Immature natural killer cell (primary cell): ENCODE measurements around the gene RASGRP1. TPM values are rescaled to one million over a fixed set of nuclear protein-coding genes. Genes with fewer than 3 reads are reported as not detected.

Experiments used
- DNase-seq, 3 donors: peaks; one replicate each; pipeline ENCODE4 v3.0.0; 2022; ENCODE audit warnings: mixed read lengths in 1 of 3
- H3K27ac Mint-ChIP-seq, 6 donors: one replicate each; pipeline ENCODE4 v1.8.0; 2020; ENCODE audit warnings: mixed read lengths in 6 of 6, mild to moderate bottlenecking in 5 of 6, inconsistent platforms in 4 of 6, moderate library complexity in 3 of 6
- H3K27me3 Mint-ChIP-seq, 3 donors: one replicate each; pipeline ENCODE4 v1.8.0; 2020 to 2021; ENCODE audit warnings: low read depth in 3 of 3, mild to moderate bottlenecking in 3 of 3, mixed read lengths in 3 of 3, moderate library complexity in 3 of 3, inconsistent platforms in 1 of 3
- H3K36me3 Mint-ChIP-seq, 3 donors: one replicate each; pipeline ENCODE4 v1.8.0; 2020; ENCODE audit warnings: mixed read lengths in 3 of 3, inconsistent platforms in 2 of 3, mild to moderate bottlenecking in 2 of 3
- H3K4me1 Mint-ChIP-seq, 2 donors: one replicate each; pipeline ENCODE4 v1.8.0; 2020; ENCODE audit warnings: inconsistent platforms in 2 of 2, mild to moderate bottlenecking in 2 of 2, mixed read lengths in 2 of 2, moderate library complexity in 1 of 2
- H3K4me3 Mint-ChIP-seq, 5 donors: one replicate each; pipeline ENCODE4 v1.8.0; 2020; ENCODE audit warnings: mild to moderate bottlenecking in 5 of 5, mixed read lengths in 5 of 5, inconsistent platforms in 3 of 5, moderate library complexity in 3 of 5
- H3K9me3 Mint-ChIP-seq, 6 donors: one replicate each; pipeline ENCODE4 v1.8.0; 2020; ENCODE audit warnings: mild to moderate bottlenecking in 6 of 6, mixed read lengths in 6 of 6, inconsistent platforms in 4 of 6, moderate library complexity in 3 of 6
- polyA plus RNA-seq, 3 donors: library from polyadenylated mRNA; unstranded; fragments of 300-500 nt; fragmentation: Illumina TruSeq; gene quantifications; one replicate each; pipeline ENCODE4 v1.2.3, GENCODE V29; 2021

RASGRP1 gene
- polyA plus RNA-seq, 3 donors from 2014 or later: 21.9 to 63.9 (median 22.7) TPM

DNA sequence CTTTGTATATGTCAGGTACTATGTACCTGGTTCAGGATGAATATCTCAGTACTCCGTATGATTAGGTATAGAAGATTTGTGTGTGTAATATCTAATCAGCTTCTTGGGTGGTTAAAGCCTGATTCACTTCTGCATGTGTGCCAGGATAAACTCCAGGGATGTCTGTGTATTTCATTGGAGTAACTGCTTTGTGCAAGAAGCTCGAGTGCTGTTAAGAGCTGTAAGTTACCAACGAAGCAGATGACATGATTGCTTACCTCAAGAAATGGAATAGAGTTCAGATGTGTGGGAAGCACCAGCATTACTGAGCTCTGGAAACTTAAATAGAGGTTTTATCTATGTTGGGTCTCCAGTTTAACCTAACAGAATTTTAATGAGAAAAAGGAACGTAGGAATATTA is 87.0 kb downstream of the RASGRP1 start:
- Mint-ChIP-seq H3K36me3 (peaks cover 0 to 18% (median 16%) of the 10 kb centered on the region in 3 donors), H3K27me3 (peaks cover 0 to 2% (median 0%) of the 10 kb centered on the region in 3 donors), H3K27ac (no peak overlapping the region), H3K4me1 (peaks cover 17 to 18% of the 10 kb centered on the region in 2 donors), H3K4me3 (no peak overlapping the region), H3K9me3 (no peaks in the 10 kb centered on the region)
- DNase-seq: no peak

DNA sequence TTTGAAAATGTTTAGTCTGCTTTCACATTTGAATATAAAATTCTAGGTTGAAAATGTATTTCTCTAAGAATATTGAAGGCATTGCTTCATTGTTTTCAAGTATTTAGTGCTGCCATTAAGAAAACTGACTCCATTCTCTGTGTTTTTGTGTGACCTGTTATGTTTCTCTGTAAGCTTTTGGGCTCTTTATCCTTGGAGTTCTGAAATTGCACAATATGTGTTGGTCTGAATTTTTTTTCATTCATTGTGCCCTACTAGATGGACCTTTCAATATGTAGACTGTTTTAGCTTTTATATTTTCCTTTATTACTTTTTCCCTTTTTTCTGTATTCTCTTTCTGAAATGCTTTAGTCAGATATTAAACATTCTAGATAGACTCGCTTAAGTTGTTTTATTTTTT is 88.5 kb downstream of the RASGRP1 start:
- H3K4me1 Mint-ChIP-seq: peaks cover 2 to 3% of the 10 kb centered on the region in 2 donors
- H3K9me3 Mint-ChIP-seq: no peaks in the 10 kb centered on the region
- no peaks in the 10 kb centered on the region for H3K27me3 Mint-ChIP-seq

DNA sequence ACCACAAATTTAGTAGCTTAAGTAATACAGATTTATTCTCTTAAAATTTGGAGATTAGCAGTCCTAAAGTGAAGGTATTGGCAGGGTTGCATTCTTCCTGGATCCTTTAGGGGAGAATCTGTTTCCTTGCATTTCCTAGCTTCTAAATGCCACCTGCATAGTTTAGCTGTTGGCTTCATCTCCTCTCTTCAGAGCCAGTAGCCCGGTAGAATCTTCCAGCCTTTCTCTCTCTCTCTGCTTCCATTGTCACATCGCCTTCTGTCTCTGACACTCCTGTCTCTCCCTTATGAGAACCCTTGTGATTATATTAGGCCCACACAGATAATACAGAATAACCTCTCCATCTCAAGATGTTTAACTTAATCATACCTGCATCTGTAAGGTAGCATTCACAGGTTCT is 89.3 kb downstream of the RASGRP1 start:
- Mint-ChIP-seq H3K27me3 (no peaks in the 10 kb centered on the region), H3K4me3 (no peak overlapping the region), H3K36me3 (peaks cover 0 to 19% (median 18%) of the 10 kb centered on the region in 3 donors), H3K4me1 (peaks cover 0 to 2% of the 10 kb centered on the region in 2 donors), H3K27ac (peak overlapping the region in 2 of 6 donors; percentile 35 to 67), H3K9me3 (no peaks in the 10 kb centered on the region)
- DNase-seq: no peak

More for the DNA sequence above, 88.5 kb downstream of the RASGRP1 start:
- Mint-ChIP-seq H3K36me3 (peaks cover 0 to 19% (median 18%) of the 10 kb centered on the region in 3 donors), H3K27ac (peak overlapping the region in 1 of 6 donors; percentile 65), H3K4me3 (no peak overlapping the region)
- DNase-seq: no peak

DNA sequence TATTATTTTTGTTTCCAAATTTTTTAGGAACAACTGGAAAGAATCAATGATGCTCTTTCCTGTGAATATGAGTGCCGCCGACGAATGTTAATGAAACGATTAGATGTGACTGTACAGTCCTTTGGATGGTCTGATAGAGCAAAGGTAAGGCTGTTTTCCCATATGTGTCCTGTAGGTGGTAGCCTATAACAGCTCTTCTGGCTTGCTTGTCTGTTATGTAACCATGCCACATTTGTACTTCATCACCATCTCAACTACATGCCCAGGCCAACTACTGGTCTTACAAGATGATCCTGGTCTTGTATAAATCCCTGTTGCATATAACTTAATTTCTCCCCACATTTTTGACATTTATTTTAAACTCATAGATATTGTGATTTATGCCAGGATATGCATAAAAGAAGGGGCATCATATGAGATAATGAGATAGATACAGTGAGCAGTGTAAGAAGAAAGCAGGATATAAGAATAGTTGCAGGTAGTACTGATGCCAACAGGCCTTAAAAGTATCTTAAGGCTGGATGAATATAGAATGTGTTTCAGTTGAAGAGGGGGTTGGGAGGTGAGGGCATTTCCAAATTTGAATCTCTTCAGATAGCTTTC is 90.4 kb downstream of the RASGRP1 start:
- no peaks in the 10 kb centered on the region for H3K27me3 Mint-ChIP-seq
- H3K27ac Mint-ChIP-seq: peak overlapping the region in 4 of 6 donors; percentile 2 to 54 (median 37)
- H3K9me3 Mint-ChIP-seq: no peaks in the 10 kb centered on the region
- DNase-seq: peak; percentile 39 to 63 (median 56)
- H3K4me3 Mint-ChIP-seq: no peak overlapping the region
- peaks cover 0 to 2% of the 10 kb centered on the region in 2 donors for H3K4me1 Mint-ChIP-seq
- H3K36me3 Mint-ChIP-seq: peaks cover 0 to 19% (median 18%) of the 10 kb centered on the region in 3 donors

DNA sequence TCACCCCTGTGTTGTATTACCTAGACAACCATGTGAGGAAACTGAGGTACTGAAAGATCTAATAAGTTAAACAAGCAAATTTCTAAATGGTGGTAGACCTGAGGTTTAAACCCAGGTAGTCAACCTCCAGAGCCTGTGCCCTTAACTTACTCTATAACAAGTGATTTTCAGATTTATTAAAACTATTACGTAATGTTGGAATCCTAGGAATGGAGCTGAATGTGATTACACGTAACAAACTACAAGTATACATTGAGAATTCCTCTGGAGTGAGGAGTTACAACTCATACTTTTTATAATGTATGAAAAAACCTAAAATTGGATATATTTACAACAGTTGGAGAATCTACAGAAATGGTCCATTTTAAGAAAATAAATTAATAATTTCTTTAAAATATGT is 92.6 kb downstream of the RASGRP1 start:
- Mint-ChIP-seq H3K27me3 (peaks cover 0 to 3% (median 0%) of the 10 kb centered on the region in 3 donors), H3K4me3 (no peak overlapping the region), H3K4me1 (peaks cover 0 to 2% of the 10 kb centered on the region in 2 donors), H3K27ac (no peak overlapping the region), H3K36me3 (peaks cover 0 to 19% (median 15%) of the 10 kb centered on the region in 3 donors), H3K9me3 (no peaks in the 10 kb centered on the region)
- no peak for DNase-seq

DNA sequence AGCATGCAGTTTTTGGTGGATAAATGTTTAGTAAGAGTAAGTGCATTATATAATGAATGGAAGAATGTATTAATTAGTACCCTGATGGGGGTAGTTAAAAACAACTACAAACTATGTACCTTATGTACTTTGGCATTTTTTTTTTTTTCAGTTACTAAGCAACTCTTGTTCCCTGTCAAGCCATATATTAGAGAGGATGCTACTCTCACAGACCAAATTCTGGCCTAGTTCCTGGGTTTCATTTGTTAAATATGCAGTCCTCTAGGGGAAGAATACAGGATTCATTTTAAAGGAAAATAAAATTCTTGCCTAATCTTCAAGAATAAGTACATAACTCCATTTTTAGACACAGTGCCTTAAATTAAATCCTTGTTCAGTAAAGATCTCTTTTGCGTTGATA is 93.8 kb downstream of the RASGRP1 start:
- Mint-ChIP-seq H3K4me1 (peaks cover 0 to 2% of the 10 kb centered on the region in 2 donors), H3K27ac (no peak overlapping the region), H3K9me3 (no peaks in the 10 kb centered on the region), H3K27me3 (peaks cover 0 to 3% (median 0%) of the 10 kb centered on the region in 3 donors), H3K36me3 (peaks cover 0 to 17% (median 10%) of the 10 kb centered on the region in 3 donors), H3K4me3 (no peak overlapping the region)
- DNase-seq: no peak

DNA sequence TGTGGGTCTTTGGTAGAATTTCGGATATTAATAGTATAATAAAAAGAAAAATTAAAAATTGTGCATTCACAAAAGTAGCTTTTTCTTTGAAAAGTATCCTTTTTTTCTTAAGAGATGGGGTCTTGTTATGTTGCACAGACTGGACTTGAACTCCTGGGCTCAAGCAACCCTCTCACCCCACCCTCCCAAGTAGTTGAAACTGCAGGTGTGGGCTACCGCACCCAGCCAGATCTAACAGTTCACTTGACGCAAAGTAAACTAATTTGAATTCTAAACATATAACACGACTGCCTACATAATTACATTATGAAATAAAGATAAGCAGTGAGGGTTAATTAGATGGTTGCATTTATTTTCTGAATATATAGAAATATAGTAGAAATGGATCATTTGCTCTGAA is 99.9 kb downstream of the RASGRP1 start:
- peaks cover 0 to 3% (median 0%) of the 10 kb centered on the region in 3 donors for H3K27me3 Mint-ChIP-seq

DNA sequence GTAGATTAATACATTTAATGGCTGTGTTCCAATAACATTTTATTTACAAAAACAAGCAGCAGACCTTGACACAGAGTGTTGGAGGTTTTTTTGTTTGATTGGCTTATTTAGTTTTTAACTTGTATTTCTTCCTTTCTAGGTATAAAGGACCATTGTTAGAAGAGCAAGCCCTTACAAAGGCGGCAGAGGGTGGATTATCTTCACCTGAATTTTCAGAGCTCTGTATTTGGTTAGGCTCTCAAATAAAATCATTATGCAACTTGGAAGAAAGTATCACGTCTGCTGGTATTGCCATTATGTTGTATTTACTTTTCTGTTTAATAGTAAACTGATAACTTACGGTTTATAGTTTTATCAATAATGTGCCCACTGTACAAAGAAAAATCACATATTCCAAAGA is 100.7 kb downstream of the RASGRP1 start:
- H3K4me3 Mint-ChIP-seq: no peak overlapping the region
- H3K4me1 Mint-ChIP-seq: peaks cover 5 to 15% of the 10 kb centered on the region in 2 donors
- no peak for DNase-seq
- peaks cover 0 to under 1% (median 0%) of the 10 kb centered on the region in 3 donors for H3K27me3 Mint-ChIP-seq
- no peak overlapping the region for H3K27ac Mint-ChIP-seq
- no peaks in the 10 kb centered on the region for H3K9me3 Mint-ChIP-seq
- H3K36me3 Mint-ChIP-seq: peaks cover 0 to 4% (median 0%) of the 10 kb centered on the region in 3 donors

More for the DNA sequence above, 99.9 kb downstream of the RASGRP1 start:
- peaks cover 0 to 4% (median 0%) of the 10 kb centered on the region in 3 donors for H3K36me3 Mint-ChIP-seq
- no peak overlapping the region for H3K4me3 Mint-ChIP-seq
- H3K9me3 Mint-ChIP-seq: no peaks in the 10 kb centered on the region
- H3K4me1 Mint-ChIP-seq: peaks cover 4 to 7% of the 10 kb centered on the region in 2 donors
- H3K27ac Mint-ChIP-seq: no peak overlapping the region
- DNase-seq: no peak

DNA sequence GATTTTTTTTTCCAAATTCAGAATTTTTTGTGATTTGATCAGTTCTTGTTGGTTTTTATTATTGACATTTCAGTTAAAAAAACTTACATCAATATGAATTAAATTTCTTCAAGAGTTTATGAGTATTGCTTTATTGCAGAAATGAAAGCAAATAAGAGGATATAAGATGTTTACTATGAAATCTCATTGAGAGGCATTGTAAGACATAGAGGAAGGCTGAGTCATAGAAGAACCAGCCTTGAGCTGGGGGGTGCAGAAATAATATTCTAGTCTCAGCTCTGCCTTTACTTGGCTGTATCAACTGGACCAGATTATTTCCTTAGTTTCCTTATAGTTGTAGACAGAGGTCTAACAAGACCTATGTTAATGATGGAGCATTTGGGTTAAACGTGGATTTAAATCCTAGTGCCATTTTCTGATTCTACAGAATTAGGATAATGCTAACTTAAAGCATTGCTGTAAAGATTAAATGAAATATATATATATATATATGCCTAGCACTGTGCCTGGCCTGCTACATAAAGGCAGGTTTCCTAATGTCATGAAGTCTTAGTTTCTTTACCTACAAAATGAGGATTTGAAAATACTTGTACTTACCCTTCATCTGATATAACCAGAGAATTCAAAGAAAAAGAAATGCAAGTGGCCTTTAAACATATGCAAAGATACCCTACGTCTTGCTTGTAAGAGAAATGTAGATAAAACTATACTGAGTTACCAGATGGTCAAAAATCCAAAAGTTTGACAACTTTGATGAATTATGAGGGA is 103.4 kb downstream of the RASGRP1 start:
- no peak overlapping the region for H3K27ac Mint-ChIP-seq
- H3K27me3 Mint-ChIP-seq: no peaks in the 10 kb centered on the region
- no peak for DNase-seq
- H3K36me3 Mint-ChIP-seq: peaks cover 0 to 4% (median 0%) of the 10 kb centered on the region in 3 donors
- H3K4me1 Mint-ChIP-seq: peaks cover 12 to 30% of the 10 kb centered on the region in 2 donors
- H3K4me3 Mint-ChIP-seq: no peak overlapping the region
- no peaks in the 10 kb centered on the region for H3K9me3 Mint-ChIP-seq

DNA sequence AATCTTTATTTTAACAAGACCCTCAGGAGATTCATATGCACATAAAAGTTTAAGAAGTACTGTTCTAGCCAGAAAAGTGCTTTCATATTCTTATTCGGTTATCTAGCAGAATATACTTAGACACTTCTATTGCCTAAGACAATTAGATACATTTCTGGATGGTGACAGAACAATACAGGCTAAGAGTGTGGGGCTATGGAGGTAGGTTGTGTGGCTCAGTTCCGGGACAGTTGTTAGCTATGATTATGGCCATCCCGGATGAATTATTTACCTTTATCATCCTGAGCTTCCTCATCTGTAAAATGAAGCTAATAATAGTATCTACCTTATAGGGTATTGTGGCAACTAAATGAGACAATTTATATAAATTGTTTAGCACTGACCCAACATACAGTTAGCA is 104.1 kb downstream of the RASGRP1 start:
- H3K36me3 Mint-ChIP-seq: no peaks in the 10 kb centered on the region
- H3K4me3 Mint-ChIP-seq: no peak overlapping the region
- H3K27ac Mint-ChIP-seq: no peak overlapping the region
- no peaks in the 10 kb centered on the region for H3K27me3 Mint-ChIP-seq
- DNase-seq: no peak
- no peaks in the 10 kb centered on the region for H3K9me3 Mint-ChIP-seq
- H3K4me1 Mint-ChIP-seq: peaks cover 16 to 37% of the 10 kb centered on the region in 2 donors

DNA sequence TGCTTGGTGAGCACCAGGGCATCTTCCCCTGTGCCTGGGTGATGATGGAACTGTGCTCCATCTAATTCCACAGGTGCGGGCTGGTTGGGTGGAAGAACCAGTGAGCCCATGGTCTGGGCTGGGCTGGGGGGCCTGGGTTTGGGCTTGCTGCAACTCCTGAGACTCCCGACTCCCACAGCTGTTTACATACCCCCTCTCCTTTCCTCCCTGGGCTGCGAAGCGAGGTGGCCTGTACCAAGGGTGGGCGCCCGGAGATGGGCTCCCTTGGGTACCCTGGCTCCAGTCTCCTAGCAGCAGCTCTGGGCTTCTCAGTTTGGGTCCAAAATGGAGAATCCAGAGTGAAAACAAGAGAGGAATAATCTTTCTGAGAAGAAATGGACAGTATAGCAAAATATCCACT is 105.1 kb downstream of the RASGRP1 start:
- H3K9me3 Mint-ChIP-seq: no peaks in the 10 kb centered on the region
- H3K4me1 Mint-ChIP-seq: peaks cover 26 to 48% of the 10 kb centered on the region in 2 donors
- DNase-seq: no peak
- peaks cover 0 to 1% (median under 1%) of the 10 kb centered on the region in 3 donors for H3K27me3 Mint-ChIP-seq
- no peak overlapping the region for H3K27ac Mint-ChIP-seq
- H3K36me3 Mint-ChIP-seq: no peaks in the 10 kb centered on the region
- no peak overlapping the region for H3K4me3 Mint-ChIP-seq

DNA sequence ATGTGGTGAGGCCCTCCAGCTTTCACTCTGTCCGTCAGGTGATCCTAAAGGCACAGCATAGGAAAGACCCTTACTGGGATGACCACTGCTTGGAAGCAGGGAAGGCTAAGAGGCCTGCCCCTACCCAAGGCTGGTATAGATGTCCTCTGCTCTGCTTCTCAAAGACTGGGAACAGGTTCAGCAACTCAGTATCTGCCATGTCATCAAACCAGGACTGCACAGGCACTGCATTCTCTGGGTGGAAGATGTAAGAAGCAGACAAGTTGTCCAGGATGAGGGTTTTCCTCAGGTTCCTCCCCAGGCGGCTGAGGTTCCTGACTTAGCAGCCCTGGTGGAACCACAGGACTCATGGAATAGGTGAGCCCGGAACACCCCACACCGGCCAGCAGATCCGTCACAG is 106.0 kb downstream of the RASGRP1 start:
- Mint-ChIP-seq H3K4me1 (peaks cover 32 to 56% of the 10 kb centered on the region in 2 donors), H3K9me3 (no peaks in the 10 kb centered on the region), H3K27me3 (peaks cover 5 to 8% (median 7%) of the 10 kb centered on the region in 3 donors), H3K27ac (no peak overlapping the region), H3K36me3 (no peaks in the 10 kb centered on the region), H3K4me3 (no peak overlapping the region)
- no peak for DNase-seq

DNA sequence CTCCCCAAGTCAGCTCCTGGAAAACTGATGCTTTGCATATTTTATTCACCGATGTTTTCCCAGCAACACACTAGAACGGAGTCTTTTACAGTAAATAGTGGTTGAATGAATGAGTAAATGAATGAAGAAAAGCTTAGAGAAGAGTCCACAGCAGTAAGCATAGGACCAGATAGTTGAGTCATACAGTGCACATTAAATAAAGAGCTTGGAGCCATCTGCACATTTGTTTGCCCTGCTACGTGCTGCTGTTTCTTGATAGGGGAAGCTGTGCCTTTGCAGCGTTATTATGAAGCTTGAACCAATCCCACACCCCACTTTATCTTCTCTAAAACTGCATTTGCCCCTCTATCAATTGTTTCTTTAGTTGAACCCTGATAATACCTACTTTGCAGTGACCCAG is 109.5 kb downstream of the RASGRP1 start:
- Mint-ChIP-seq H3K9me3 (no peaks in the 10 kb centered on the region), H3K4me1 (peaks cover 32 to 54% of the 10 kb centered on the region in 2 donors), H3K36me3 (no peaks in the 10 kb centered on the region)

DNA sequence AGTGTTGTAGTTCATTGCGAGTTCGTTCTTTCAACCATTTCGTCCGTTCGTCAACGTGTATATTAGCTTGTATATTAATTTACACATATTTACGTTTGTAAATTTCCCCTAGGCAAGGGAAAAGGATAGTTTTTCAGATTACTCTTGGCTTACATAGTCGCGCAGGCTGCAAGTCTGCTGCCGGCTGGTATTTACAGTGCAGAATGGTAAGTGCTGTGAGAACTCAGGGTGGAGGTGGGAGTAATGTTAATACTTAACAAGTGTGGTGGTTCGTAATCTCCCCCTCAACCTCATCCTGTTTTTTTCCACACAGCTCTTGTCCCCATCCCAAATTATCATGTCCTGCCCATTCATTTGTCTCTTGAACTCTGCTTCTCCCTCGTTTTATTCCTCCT is 109.9 kb downstream of the RASGRP1 start:
- Mint-ChIP-seq H3K27ac (peak overlapping the region; percentile 86 to 98 (median 97)), H3K9me3 (no peaks in the 10 kb centered on the region), H3K27me3 (peaks cover 7 to 19% (median 10%) of the 10 kb centered on the region in 3 donors), H3K36me3 (no peaks in the 10 kb centered on the region), H3K4me3 (peak overlapping the region; percentile 97 to 98 (median 97)), H3K4me1 (peaks cover 28 to 50% of the 10 kb centered on the region in 2 donors)
- no peak for DNase-seq

More for the DNA sequence above, 109.5 kb downstream of the RASGRP1 start:
- no peak for DNase-seq
- Mint-ChIP-seq H3K27me3 (peaks cover 7 to 16% (median 10%) of the 10 kb centered on the region in 3 donors), H3K27ac (peak overlapping the region; percentile 86 to 98 (median 97)), H3K4me3 (peak overlapping the region; percentile 97 to 98 (median 97))
